Common myeloid progenitor, CD34-positive (primary cell): ENCODE results near the gene LATS2.

Experiments used
- CTCF ChIA-PET: fragments of 350-600 bp; sonication (Branson Sonifier 250); formaldehyde crosslinking; loops from one replicate; lab custom pipeline; 2021; ENCODE audit warnings: antibody characterized with exemption; lab: Charles Lee
- POLR2A ChIA-PET: fragments of 350-600 bp; sonication (Branson Sonifier 250); formaldehyde crosslinking; loops from one replicate; lab custom pipeline; 2021; ENCODE audit warnings: antibody characterized with exemption; lab: Charles Lee
- DNase-seq, 3 donors: peaks; one replicate each; pipeline versions ENCODE4 v3.0.0 to v3.0.0-alpha.2; 2013
- H3K27ac ChIP-seq, 2 experiments: 1 replicate in 1 of 2; 2 replicates in 1 of 2; pipeline ENCODE4 v1.7.0; 2013; ENCODE audit warnings: inconsistent platforms in 2 of 2, low read length in 2 of 2, mild to moderate bottlenecking in 2 of 2, low read depth in 1 of 2, moderate library complexity in 1 of 2; ENCODE audit not compliant: severe bottlenecking in 2 of 2, insufficient read depth in 1 of 2, poor library complexity in 1 of 2
- H3K27me3 ChIP-seq, 5 experiments: replicated peaks in 2 of 5; 1 replicate in 3 of 5; 2 replicates in 2 of 5; pipeline versions ENCODE4 v1.6.1 to v1.7.0; 2013; ENCODE audit warnings: low read length in 4 of 5, mild to moderate bottlenecking in 2 of 5, moderate library complexity in 2 of 5, inconsistent platforms in 1 of 5; ENCODE audit not compliant: insufficient read depth in 5 of 5, control insufficient read depth in 4 of 5
- H3K36me3 ChIP-seq, 4 experiments: 1 replicate in 2 of 4; 2 replicates in 2 of 4; pipeline versions ENCODE4 v1.6.1 to v1.7.0; 2013; ENCODE audit warnings: low read length in 3 of 4, control low read depth in 1 of 4, mild to moderate bottlenecking in 1 of 4; ENCODE audit not compliant: control insufficient read depth in 4 of 4, insufficient read depth in 4 of 4
- H3K4me1 ChIP-seq, 4 experiments: 1 replicate in 3 of 4; 2 replicates in 1 of 4; pipeline versions ENCODE4 v1.6.1 to v1.7.1; 2013; ENCODE audit warnings: low read length in 3 of 4, mild to moderate bottlenecking in 3 of 4, control low read depth in 1 of 4, inconsistent platforms in 1 of 4, moderate library complexity in 1 of 4; ENCODE audit not compliant: control insufficient read depth in 4 of 4, insufficient read depth in 4 of 4; ENCODE audit errors: control extremely low read depth in 1 of 4
- H3K4me3 ChIP-seq, 7 experiments: 1 replicate in 4 of 7; 2 replicates in 3 of 7; pipeline versions ENCODE4 v1.5.1 to v1.7.0; 2013; ENCODE audit warnings: mild to moderate bottlenecking in 7 of 7, low read length in 6 of 7, moderate library complexity in 6 of 7, inconsistent platforms in 2 of 7, low read depth in 2 of 7, control low read depth in 1 of 7; ENCODE audit not compliant: insufficient read depth in 4 of 7, control insufficient read depth in 1 of 7; ENCODE audit errors: extremely low read depth in 1 of 7
- H3K9me3 ChIP-seq, 5 experiments: 1 replicate in 4 of 5; 2 replicates in 1 of 5; pipeline versions ENCODE4 v1.6.1 to v1.7.1; 2013; ENCODE audit warnings: low read length in 4 of 5, mild to moderate bottlenecking in 2 of 5, inconsistent platforms in 1 of 5, low read depth in 1 of 5, moderate library complexity in 1 of 5; ENCODE audit not compliant: control insufficient read depth in 4 of 5, insufficient read depth in 2 of 5; ENCODE audit errors: control extremely low read depth in 1 of 5
- WGBS: methylation state at CpG from one replicate; pipeline ENCODE4 v1.1.5; 2013; ENCODE audit not compliant: insufficient coverage; 5-methylcytosine and 5-hydroxymethylcytosine counted together

Gene LATS2

DNA sequence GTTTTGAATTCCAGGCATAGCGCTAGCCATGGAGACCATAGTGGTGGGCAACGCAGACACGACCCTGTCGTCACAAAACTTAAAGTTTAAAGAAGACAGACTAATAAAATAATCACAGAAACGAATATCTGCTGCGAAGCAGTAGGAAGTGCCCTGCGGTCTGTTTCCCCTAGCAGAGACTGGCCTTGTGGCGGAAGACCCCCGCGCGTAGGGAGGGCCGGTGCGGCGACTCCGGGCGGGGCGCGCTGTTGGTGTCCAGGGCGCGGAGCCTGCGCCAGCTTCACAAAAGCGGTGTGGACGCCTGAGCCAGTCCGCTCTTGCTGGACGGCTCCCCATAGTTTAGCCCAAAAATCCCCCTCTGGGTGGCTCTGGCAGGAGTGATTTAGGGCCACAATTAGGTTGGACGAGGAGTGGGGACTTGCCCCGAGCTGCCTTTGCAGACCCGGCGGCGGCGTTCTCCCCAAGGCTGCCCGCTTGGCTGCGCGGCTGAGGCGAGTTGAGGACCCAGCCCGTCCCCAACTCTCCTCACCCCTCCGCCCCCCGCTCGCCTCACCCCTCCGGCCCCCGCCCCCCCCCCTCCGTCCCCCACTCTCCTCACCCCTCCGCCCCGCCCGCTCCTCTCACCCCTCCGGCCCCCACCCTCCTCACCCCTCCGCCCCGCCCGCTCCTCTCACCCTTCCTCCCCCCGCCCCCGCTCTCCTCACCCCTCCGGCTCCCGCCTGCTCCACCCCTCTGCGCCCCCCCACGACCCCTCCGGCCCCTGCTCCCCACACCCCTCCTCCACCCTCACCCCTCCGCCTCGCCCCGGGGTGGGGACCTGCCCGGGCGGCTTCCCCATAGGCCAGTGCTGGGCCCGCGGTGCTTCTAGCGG is 14.2 kb upstream of the LATS2 start:
- peak; percentile 79 to 92 (median 86) for DNase-seq
- Histone ChIP-seq H3K36me3 (no peaks in the 10 kb centered on the region), H3K9me3 (no peaks in the 10 kb centered on the region), H3K4me3 (peak overlapping the region; percentile 50 to 84 (median 70)), H3K27ac (peak overlapping the region; percentile 94 to 97), H3K27me3 (no peaks in the 10 kb centered on the region), H3K4me1 (peaks cover 8 to 65% (median 51%) of the 10 kb centered on the region in 4 experiments)
- ChIA-PET POLR2A (interaction anchor here (1.0 to 2.7 kb wide), 4 partner anchors 13 to 132 kb away, joined by 3 to 22 read pairs (median 4); partner anchors contain the start of gene LATS2), CTCF (interaction anchor here (1.4 kb wide), 1 partner anchor 41 kb away, joined by 3 read pairs; no protein-coding TSS in a partner anchor)
- 0% methylated on average over 20 of the region's 64 CpGs for WGBS

DNA sequence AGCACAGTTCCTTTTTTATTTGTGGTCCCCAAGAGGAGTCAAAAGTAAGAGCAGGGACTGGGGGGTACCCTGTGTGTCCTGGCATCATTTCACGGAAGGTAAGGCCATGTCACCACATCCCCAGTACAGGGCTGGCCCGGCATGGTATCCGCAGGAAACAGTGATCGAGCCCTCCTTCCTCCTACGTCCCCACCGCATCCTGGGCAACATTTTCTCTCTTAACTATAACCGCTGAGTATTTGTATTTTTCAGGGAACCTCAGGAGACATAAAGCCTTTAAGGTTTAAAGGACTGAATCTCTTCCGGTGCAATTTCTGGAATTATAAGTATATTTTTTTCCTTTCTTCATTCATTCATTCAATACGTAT is 13.6 kb upstream of the LATS2 start:
- Histone ChIP-seq H3K36me3 (no peaks in the 10 kb centered on the region), H3K4me3 (peak overlapping the region in 6 of 7 experiments; percentile 56 to 84 (median 71)), H3K4me1 (peaks cover 8 to 69% (median 51%) of the 10 kb centered on the region in 4 experiments), H3K9me3 (no peaks in the 10 kb centered on the region), H3K27ac (peak overlapping the region; percentile 94 to 97), H3K27me3 (no peaks in the 10 kb centered on the region)
- CTCF ChIA-PET = interaction anchor here (1.1 to 2.1 kb wide), 3 partner anchors 12 to 41 kb away, joined by 3 to 10 read pairs (median 3); no protein-coding TSS in a partner anchor
- POLR2A ChIA-PET = interaction anchor here (0.8 to 2.7 kb wide), 5 partner anchors 13 to 132 kb away, joined by 3 to 22 read pairs (median 3); partner anchors contain the start of gene LATS2
- DNase-seq = peak; percentile 95 to 100 (median 99)
- 0% methylated on average over 4 of the region's 9 CpGs for WGBS

DNA sequence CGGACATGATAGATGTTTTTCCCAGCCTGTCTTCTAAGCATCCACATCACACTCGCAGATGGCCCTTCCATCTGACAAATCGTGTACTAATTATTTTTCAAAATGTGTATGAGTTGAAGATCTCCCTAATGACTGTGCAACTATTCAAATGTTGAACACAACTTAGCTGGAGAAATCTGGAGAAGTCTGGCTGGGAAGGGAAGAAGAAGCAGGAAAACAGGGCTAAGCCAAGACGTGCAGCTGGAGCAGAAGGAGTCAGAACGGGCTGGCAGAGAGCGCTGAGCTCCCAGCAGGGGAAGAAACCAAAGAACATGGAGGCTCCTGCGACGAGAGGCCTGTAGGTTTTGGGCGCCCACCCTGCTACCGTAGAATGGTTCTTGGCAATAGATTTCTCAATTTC is 13.2 kb upstream of the LATS2 start:
- Histone ChIP-seq H3K4me3 (peak overlapping the region in 5 of 7 experiments; percentile 27 to 84 (median 72)), H3K27ac (peak overlapping the region; percentile 94 to 97), H3K9me3 (no peaks in the 10 kb centered on the region), H3K36me3 (no peaks in the 10 kb centered on the region), H3K4me1 (peaks cover 8 to 69% (median 55%) of the 10 kb centered on the region in 4 experiments), H3K27me3 (no peaks in the 10 kb centered on the region)
- POLR2A ChIA-PET = interaction anchor here (0.5 to 2.7 kb wide), 4 partner anchors 12 to 160 kb away, joined by 3 to 22 read pairs (median 3); partner anchors contain the start of gene LATS2
- CTCF ChIA-PET = interaction anchor here (1.1 to 2.1 kb wide), 5 partner anchors 11 to 40 kb away, joined by 3 to 10 read pairs (median 3); no protein-coding TSS in a partner anchor
- DNase-seq = peak in 2 of 3 donors; percentile 41 to 59
- 6% methylated on average over 6 of the region's 10 CpGs for WGBS

DNA sequence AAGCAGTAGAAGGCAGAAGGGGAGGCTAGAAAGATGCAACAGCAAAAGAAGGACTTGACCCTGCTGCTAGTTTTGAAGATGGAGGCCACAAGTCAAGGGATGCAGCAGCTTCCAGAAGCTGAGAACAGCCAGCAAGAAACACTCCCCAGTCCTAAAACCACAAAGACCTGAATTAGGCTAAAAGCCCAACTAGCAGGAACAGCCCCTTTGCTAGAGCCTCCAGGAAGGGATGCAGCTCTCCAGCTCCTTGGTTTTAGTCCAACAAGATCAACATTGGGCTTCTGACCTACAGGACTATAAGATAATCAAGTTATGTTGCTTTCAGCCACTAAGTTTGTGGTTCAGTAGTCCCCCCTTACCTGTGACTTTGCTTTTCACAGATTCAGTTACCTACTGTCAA is 10.5 kb upstream of the LATS2 start:
- DNase-seq = no peak
- H3K27ac ChIP-seq = no peak overlapping the region
- POLR2A ChIA-PET = interaction anchor here (1.5 kb wide), 1 partner anchor 10 kb away, joined by 7 read pairs; the partner anchor contains the start of gene LATS2
- CTCF ChIA-PET = interaction anchor here (1.2 to 1.6 kb wide), 5 partner anchors 9 to 60 kb away, joined by 3 to 4 read pairs (median 3); no protein-coding TSS in a partner anchor
- H3K27me3 ChIP-seq = no peaks in the 10 kb centered on the region
- no peaks in the 10 kb centered on the region for H3K9me3 ChIP-seq
- H3K4me3 ChIP-seq = no peak overlapping the region
- no peaks in the 10 kb centered on the region for H3K36me3 ChIP-seq
- H3K4me1 ChIP-seq = peaks cover 8 to 76% (median 51%) of the 10 kb centered on the region in 4 experiments

DNA sequence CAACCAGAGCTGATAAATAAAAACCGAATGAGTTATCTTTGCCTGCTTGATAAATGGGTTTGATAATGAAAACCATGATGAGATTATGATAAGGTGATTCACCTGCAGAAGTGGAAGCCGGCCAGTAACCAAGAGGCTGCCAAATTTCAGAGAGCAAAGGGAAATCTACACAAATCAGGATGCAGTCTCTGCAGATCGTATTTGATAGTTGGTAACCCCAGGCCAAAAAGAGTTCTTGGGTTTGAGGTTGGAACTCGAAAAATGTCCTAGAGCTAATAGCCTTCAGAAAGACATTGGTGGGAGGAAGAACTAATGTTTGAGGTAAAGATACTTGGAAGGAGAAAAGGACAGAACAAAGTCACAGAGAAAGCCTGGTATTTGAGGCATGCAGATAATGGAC is 9.6 kb upstream of the LATS2 start:
- Histone ChIP-seq H3K27ac (no peak overlapping the region), H3K4me3 (no peak overlapping the region), H3K36me3 (no peaks in the 10 kb centered on the region), H3K9me3 (no peaks in the 10 kb centered on the region), H3K27me3 (no peaks in the 10 kb centered on the region), H3K4me1 (peaks cover 8 to 76% (median 48%) of the 10 kb centered on the region in 4 experiments)
- POLR2A ChIA-PET = interaction anchor here (1.5 kb wide), 1 partner anchor 9 kb away, joined by 7 read pairs; the partner anchor contains the start of gene LATS2
- CTCF ChIA-PET = interaction anchor here (1.1 to 2.3 kb wide), 5 partner anchors 12 to 61 kb away, joined by 3 to 5 read pairs (median 4); no protein-coding TSS in a partner anchor
- DNase-seq = no peak
- 33% methylated on average over 3 of the region's 4 CpGs for WGBS

DNA sequence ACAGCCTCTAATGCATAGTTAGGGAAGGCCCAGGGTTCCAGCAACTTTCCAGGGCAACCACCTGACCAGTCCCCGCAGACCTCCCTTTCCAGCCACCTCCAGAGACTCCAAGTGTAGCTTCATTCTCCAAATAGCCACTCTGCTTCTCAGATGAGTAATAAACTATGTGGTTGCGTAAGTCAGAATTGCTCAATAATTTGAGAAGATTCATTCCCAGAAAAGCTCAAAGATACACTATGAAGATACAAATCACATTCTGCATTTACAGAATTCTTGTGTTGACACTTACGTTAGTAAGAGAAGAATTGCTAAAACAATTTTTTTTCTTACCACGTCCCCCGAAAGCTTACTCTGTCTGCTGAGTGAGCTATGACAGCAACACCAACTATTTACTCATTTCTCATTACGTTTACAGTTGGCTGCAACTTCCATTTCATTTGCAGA is 8.2 kb upstream of the LATS2 start:
- CTCF ChIA-PET = interaction anchor here (1.1 to 2.3 kb wide), 3 partner anchors 9 to 26 kb away, joined by 4 to 5 read pairs (median 5); no protein-coding TSS in a partner anchor
- POLR2A ChIA-PET = interaction anchor here (0.6 kb wide), 1 partner anchor 1532 kb away, joined by 3 read pairs; no protein-coding TSS in a partner anchor
- H3K27me3 ChIP-seq = no peaks in the 10 kb centered on the region
- peaks cover 10 to 69% (median 40%) of the 10 kb centered on the region in 4 experiments for H3K4me1 ChIP-seq
- 100% methylated on average over 3 of the region's 6 CpGs for WGBS
- no peak overlapping the region for H3K27ac ChIP-seq
- peak in 2 of 3 donors; percentile 51 to 57 for DNase-seq
- no peak overlapping the region for H3K4me3 ChIP-seq
- no peaks in the 10 kb centered on the region for H3K36me3 ChIP-seq
- no peaks in the 10 kb centered on the region for H3K9me3 ChIP-seq
